Ishikawa (cell line): ENCODE data around the gene CWF19L2.

Experiments
- CEBPB ChIP-seq: IDR thresholded peaks from 2 replicates; pipeline ENCODE4 v1.6.1; 2012
- CREB1 ChIP-seq: IDR thresholded peaks from 2 replicates; pipeline ENCODE4 v1.6.1; 2012; ENCODE audit warnings: low read depth
- EGR1 ChIP-seq: IDR thresholded peaks from 2 replicates; pipeline ENCODE4 v1.6.1; 2012
- EP300 ChIP-seq: IDR thresholded peaks from 2 replicates; pipeline ENCODE4 v1.6.1; 2012; ENCODE audit warnings: borderline replicate concordance
- FOXM1 ChIP-seq: IDR thresholded peaks from 2 replicates; pipeline ENCODE4 v1.6.1; 2012; ENCODE audit warnings: low read depth, borderline replicate concordance
- NFIC ChIP-seq: IDR thresholded peaks from 2 replicates; pipeline ENCODE4 v1.6.1; 2012
- RAD21 ChIP-seq: IDR thresholded peaks from 2 replicates; pipeline ENCODE4 v1.6.1; 2012; ENCODE audit warnings: low read depth
- REST ChIP-seq: IDR thresholded peaks from 2 replicates; pipeline ENCODE4 v1.6.1; 2012; ENCODE audit warnings: low read depth, mild to moderate bottlenecking
- TAF1 ChIP-seq: IDR thresholded peaks from 2 replicates; pipeline ENCODE4 v1.6.1; 2012; ENCODE audit warnings: low read depth, mild to moderate bottlenecking
- TCF12 ChIP-seq: IDR thresholded peaks from 2 replicates; pipeline ENCODE4 v1.6.1; 2012; ENCODE audit warnings: low read depth
- TEAD4 ChIP-seq: IDR thresholded peaks from 2 replicates; pipeline ENCODE4 v1.6.1; 2012
- YY1 ChIP-seq: IDR thresholded peaks from 2 replicates; pipeline ENCODE4 v1.6.1; 2012; ENCODE audit warnings: low read depth
- ZBTB7A ChIP-seq: IDR thresholded peaks from 2 replicates; pipeline ENCODE4 v1.6.1; 2012; ENCODE audit warnings: low read depth
- TF ChIP-seq, protein P1 (sequence below): IDR thresholded peaks from 2 replicates; pipeline ENCODE4 v1.6.1; 2012
- TF ChIP-seq, protein P2 (sequence below): IDR thresholded peaks from 2 replicates; pipeline ENCODE4 v1.6.1; 2012

Gene CWF19L2

DNA sequence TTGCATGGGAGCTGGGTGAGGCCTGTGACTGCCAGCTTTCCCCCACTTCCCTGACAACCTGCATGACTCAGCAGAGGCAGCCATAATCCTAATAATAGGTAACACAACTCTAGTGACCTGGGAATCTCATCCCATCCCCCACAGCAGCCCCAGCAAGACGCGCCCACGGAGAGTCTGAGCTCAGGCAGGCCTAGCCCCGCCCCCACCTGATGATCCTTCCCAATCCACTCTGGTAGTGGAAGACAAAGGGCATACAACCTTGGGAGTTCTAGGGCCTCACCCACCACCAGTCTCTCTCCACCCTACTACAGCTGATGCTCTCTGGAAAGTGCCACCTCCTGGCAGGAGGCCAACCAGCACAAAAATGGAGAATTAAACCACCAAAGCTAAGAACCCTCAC lies 60.3 kb downstream of the CWF19L2 start:
- TF ChIP-seq ZBTB7A (no peak), TCF12 (no peak), NFIC (no peak), CREB1 (no peak), EGR1 (no peak), FOXM1 (no peak), RAD21 (no peak), CEBPB (no peak), REST (no peak), TAF1 (no peak), YY1 (no peak), EP300 (no peak), TEAD4 (no peak)
- TF ChIP-seq, protein P1, sequence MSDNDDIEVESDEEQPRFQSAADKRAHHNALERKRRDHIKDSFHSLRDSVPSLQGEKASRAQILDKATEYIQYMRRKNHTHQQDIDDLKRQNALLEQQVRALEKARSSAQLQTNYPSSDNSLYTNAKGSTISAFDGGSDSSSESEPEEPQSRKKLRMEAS = no peak
- TF ChIP-seq, protein P2, sequence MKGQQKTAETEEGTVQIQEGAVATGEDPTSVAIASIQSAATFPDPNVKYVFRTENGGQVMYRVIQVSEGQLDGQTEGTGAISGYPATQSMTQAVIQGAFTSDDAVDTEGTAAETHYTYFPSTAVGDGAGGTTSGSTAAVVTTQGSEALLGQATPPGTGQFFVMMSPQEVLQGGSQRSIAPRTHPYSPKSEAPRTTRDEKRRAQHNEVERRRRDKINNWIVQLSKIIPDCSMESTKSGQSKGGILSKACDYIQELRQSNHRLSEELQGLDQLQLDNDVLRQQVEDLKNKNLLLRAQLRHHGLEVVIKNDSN = no peak

GRCh38 chr11:107392611-107393010 lies 65.0 kb downstream of the CWF19L2 start:
- TF ChIP-seq YY1 (no peak), ZBTB7A (no peak), CREB1 (no peak), EP300 (no peak), TEAD4 (no peak), TAF1 (no peak), RAD21 (no peak), TCF12 (no peak), REST (no peak), FOXM1 (no peak), EGR1 (no peak), NFIC (no peak), CEBPB (no peak)
- TF ChIP-seq, protein P1 = no peak
- TF ChIP-seq, protein P2 = no peak

DNA sequence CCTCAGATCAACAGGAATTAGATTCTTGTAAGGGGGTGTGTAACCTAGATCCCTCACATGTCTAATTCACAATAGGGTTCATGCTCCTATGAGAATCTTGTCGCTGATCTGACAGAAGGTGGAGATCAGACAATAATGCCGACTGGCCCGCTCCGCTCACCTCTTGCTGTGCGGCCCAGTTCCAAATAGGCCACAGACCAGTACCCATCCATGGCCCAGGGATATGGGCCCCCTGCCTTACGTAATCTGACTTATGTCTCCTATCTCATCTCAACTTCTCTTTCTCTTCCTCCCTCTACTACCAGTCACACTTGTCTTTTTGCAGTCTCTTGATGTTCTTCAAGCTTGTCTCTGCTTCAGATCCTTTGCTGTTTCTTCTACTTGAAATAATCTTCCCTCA lies 70.0 kb downstream of the CWF19L2 start:
- TF ChIP-seq RAD21 = no peak
- no peak for TF ChIP-seq EP300
- no peak for TF ChIP-seq TCF12
- TF ChIP-seq, protein P2 = no peak
- no peak for TF ChIP-seq REST
- TF ChIP-seq, protein P1 = no peak
- TF ChIP-seq EGR1 = no peak
- TF ChIP-seq CEBPB = no peak
- no peak for TF ChIP-seq ZBTB7A
- no peak for TF ChIP-seq TEAD4
- no peak for TF ChIP-seq YY1
- no peak for TF ChIP-seq NFIC
- no peak for TF ChIP-seq FOXM1
- no peak for TF ChIP-seq TAF1
- TF ChIP-seq CREB1 = no peak

DNA sequence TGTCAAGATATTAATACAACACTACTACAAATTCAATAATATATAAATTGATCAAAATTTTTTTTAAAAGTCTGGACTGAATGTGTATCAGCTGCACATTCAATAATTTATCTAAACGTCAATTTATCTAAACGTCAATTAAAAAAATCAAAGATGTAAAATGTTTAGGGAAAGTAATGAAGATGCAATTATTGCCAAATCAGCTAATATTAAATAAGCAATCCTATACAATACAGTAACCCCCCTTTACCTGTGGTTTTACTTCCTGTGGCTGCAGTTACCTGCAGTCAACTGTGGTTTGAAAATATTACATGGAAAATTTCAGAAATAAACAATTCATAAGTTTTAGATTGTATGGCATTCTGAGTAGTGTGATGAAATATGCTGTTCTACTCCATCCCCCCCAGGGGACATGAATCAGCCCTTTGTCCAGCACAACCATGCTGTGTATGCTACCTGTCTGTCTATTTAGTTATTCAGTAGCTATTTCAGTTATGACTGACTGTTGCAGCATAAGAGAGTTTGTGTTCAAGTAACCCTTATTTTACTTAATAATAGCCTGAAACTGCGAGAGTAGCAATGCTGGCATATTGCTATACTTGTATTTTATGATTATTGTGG lies 72.2 kb downstream of the CWF19L2 start:
- TF ChIP-seq FOXM1 (no peak), YY1 (no peak), REST (no peak), TCF12 (no peak), EP300 (no peak), EGR1 (no peak), TAF1 (no peak), RAD21 (no peak), CEBPB (no peak), NFIC (no peak), CREB1 (no peak), TEAD4 (no peak), ZBTB7A (no peak)
- TF ChIP-seq, protein P1 = no peak
- TF ChIP-seq, protein P2 = no peak
